Measurements from ENCODE around the gene COX7A1. TPM values are rescaled to one million over a fixed set of nuclear protein-coding genes. Genes with fewer than 3 reads are reported as not detected.
A peak's percentile ranks its signal among the peaks of the same experiment; 100 is the strongest.

COX7A1 gene
- total RNA-seq, 1 experiment from 2014 or later, result not detected

DNA sequence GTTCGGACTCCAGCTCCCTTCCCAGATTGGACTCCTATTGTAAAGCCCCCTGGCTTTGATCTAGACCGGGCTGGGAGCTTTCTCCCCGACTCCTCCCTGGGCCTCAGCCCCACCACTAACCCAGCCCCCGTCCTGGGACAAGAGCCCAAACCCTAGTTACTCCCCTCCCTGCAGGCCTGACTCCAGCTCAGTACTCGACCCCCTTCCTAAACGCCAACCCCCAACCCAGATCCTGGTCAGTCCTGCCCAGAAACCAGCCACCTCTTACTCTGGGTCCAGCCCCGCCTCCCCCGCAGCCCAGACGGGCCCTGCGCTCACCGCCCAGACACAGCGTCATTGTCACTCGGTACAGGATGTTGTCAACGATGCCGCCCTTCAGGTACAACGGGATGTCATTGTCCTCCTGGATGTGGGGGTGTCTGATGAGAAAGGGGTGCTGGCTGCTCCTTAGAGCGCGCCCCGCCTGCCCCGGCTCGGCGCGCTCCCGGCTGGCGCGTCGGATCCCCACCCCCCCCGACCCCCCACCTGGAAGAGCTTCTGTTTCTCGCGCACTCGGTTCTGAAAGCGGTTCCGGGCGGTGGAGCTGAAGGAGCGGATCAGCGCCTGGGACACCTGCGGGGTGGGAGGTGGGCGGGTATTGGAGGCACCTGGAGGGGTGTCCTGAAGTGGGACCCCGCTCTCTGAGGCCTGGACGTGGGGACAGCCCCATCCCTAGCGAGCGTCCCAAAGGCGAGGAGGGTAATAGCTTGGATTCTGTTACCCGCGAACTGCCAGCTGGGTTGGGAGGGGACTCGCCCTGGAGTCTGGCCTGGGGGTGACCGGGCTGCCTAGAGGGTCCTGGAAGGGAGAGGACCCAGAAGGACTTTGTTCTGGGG is 866 bp downstream of the COX7A1 start:
- Histone ChIP-seq H3K27me3 (replicated peaks; ENCODE audit: insufficient read depth, low read depth, low read length, poor library complexity) (no peaks in the 10 kb centered on the region), H3K4me3 (ENCODE audit: low read depth, low read length, poor library complexity, severe bottlenecking) (no peak overlapping the region), H3K4me1 (ENCODE audit: insufficient read depth, low read length, poor library complexity, severe bottlenecking) (no peaks in the 10 kb centered on the region), H3K36me3 (ENCODE audit: insufficient read depth, low read length, poor library complexity, severe bottlenecking) (peaks cover 32% of the 10 kb centered on the region), H3K27ac (ENCODE audit: low read depth, low read length, poor library complexity, severe bottlenecking) (no peak overlapping the region), H3K9me3 (ENCODE audit: low read depth, low read length, poor library complexity, severe bottlenecking) (no peaks in the 10 kb centered on the region)
- intact Hi-C loops (cut with micrococcal nuclease; ENCODE audit: unreplicated experiment), result no loop called here
- ChIA-PET CTCF (no interaction called here), POLR2A (ENCODE audit: low non-redundant PET) (no interaction called here)
- no TSS peak for BruUV-seq (replicated peaks)
- DNase-seq (ENCODE audit: low spot score), result no peak
- TF ChIP-seq EZH2 (IDR thresholded peaks at IDR 0.05; ENCODE audit: borderline replicate concordance, low read depth, low read length, poor library complexity, severe bottlenecking), result no peak
- TF ChIP-seq, protein P1, sequence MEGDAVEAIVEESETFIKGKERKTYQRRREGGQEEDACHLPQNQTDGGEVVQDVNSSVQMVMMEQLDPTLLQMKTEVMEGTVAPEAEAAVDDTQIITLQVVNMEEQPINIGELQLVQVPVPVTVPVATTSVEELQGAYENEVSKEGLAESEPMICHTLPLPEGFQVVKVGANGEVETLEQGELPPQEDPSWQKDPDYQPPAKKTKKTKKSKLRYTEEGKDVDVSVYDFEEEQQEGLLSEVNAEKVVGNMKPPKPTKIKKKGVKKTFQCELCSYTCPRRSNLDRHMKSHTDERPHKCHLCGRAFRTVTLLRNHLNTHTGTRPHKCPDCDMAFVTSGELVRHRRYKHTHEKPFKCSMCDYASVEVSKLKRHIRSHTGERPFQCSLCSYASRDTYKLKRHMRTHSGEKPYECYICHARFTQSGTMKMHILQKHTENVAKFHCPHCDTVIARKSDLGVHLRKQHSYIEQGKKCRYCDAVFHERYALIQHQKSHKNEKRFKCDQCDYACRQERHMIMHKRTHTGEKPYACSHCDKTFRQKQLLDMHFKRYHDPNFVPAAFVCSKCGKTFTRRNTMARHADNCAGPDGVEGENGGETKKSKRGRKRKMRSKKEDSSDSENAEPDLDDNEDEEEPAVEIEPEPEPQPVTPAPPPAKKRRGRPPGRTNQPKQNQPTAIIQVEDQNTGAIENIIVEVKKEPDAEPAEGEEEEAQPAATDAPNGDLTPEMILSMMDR (conservative IDR thresholded peaks at IDR 0.05; ENCODE audit: low read depth, low read length), result no peak

DNA sequence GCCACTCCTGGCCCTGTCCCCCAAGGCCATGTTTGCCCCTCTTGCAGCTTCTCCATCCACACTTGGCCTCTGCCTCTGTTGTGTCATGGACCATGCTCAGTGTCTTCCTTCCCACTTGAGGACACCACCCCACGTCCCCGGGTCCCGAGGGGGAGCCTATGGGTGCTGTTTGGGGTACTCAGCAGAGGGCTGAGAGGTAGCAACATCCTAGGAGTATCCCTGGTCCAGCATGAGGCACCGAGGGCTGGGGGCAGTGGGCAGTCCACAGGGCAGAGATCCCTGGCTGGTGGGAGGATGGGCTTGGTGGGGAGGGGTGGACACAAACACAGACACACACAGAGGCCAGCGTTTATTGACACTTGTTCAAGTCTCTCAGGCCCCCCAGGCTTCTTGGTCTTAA is 1.7 kb downstream of the COX7A1 start:
- no TSS peak for BruUV-seq (replicated peaks)
- CTCF ChIA-PET, result no interaction called here
- H3K36me3 ChIP-seq (ENCODE audit: insufficient read depth, low read length, poor library complexity, severe bottlenecking), result peaks cover 40% of the 10 kb centered on the region
- no peak overlapping the region for H3K27ac ChIP-seq (ENCODE audit: low read depth, low read length, poor library complexity, severe bottlenecking)
- H3K27me3 ChIP-seq (replicated peaks; ENCODE audit: insufficient read depth, low read depth, low read length, poor library complexity), result no peaks in the 10 kb centered on the region
- no peaks in the 10 kb centered on the region for H3K9me3 ChIP-seq (ENCODE audit: low read depth, low read length, poor library complexity, severe bottlenecking)
- TF ChIP-seq, protein P1 (conservative IDR thresholded peaks at IDR 0.05; ENCODE audit: low read depth, low read length), result no peak
- no peak for TF ChIP-seq EZH2 (IDR thresholded peaks at IDR 0.05; ENCODE audit: borderline replicate concordance, low read depth, low read length, poor library complexity, severe bottlenecking)
- no peaks in the 10 kb centered on the region for H3K4me1 ChIP-seq (ENCODE audit: insufficient read depth, low read length, poor library complexity, severe bottlenecking)
- DNase-seq (ENCODE audit: low spot score), result no peak
- POLR2A ChIA-PET (ENCODE audit: low non-redundant PET), result no interaction called here
- H3K4me3 ChIP-seq (ENCODE audit: low read depth, low read length, poor library complexity, severe bottlenecking), result no peak overlapping the region
- intact Hi-C loops (cut with micrococcal nuclease; ENCODE audit: unreplicated experiment), result no loop called here

DNA sequence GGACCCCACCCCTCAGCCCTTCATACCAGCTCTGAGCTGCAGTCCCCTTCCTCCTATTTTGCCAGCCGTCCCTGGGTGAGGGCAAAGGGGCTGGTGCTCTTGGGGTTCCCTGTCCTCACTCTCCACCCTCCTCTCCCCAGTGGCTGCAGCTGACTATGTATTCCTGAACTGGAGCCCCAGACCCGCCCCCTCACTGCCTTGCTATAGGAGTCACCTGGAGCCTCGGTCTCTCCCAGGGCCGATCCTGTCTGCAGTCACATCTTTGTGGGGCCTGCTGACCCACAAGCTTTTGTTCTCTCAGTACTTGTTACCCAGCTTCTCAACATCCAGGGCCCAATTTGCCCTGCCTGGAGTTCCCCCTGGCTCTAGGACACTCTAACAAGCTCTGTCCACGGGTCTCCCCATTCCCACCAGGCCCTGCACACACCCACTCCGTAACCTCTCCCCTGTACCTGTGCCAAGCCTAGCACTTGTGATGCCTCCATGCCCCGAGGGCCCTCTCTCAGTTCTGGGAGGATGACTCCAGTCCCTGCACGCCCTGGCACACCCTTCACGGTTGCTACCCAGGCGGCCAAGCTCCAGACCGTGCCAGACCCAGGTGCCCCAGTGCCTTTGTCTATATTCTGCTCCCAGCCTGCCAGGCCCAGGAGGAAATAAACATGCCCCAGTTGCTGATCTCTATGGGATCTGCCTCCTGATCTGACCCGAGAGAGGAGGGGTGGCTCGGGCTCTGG is 2.4 kb downstream of the COX7A1 start:
- H3K27me3 ChIP-seq (replicated peaks; ENCODE audit: insufficient read depth, low read depth, low read length, poor library complexity), result no peaks in the 10 kb centered on the region
- peaks cover 48% of the 10 kb centered on the region for H3K36me3 ChIP-seq (ENCODE audit: insufficient read depth, low read length, poor library complexity, severe bottlenecking)
- intact Hi-C loops (cut with micrococcal nuclease; ENCODE audit: unreplicated experiment), result no loop called here
- TF ChIP-seq EZH2 (IDR thresholded peaks at IDR 0.05; ENCODE audit: borderline replicate concordance, low read depth, low read length, poor library complexity, severe bottlenecking), result no peak
- TF ChIP-seq, protein P1 (conservative IDR thresholded peaks at IDR 0.05; ENCODE audit: low read depth, low read length), result no peak
- no peaks in the 10 kb centered on the region for H3K9me3 ChIP-seq (ENCODE audit: low read depth, low read length, poor library complexity, severe bottlenecking)
- no peaks in the 10 kb centered on the region for H3K4me1 ChIP-seq (ENCODE audit: insufficient read depth, low read length, poor library complexity, severe bottlenecking)
- H3K4me3 ChIP-seq (ENCODE audit: low read depth, low read length, poor library complexity, severe bottlenecking), result no peak overlapping the region
- TSS peak; percentile 83 for BruUV-seq (replicated peaks)
- ChIA-PET POLR2A (ENCODE audit: low non-redundant PET) (no interaction called here), CTCF (no interaction called here)
- no peak overlapping the region for H3K27ac ChIP-seq (ENCODE audit: low read depth, low read length, poor library complexity, severe bottlenecking)
- DNase-seq (ENCODE audit: low spot score), result no peak
